Erythroblast (primary cell): ENCODE measurements around the gene TMEM266.

Source experiments
- GATA1 ChIP-seq: IDR thresholded peaks from 2 replicates; pipeline ENCODE4 v1.6.1; 2011; ENCODE audit warnings: low read depth, mild to moderate bottlenecking, control low read depth, low read length, moderate library complexity
- POLR2A ChIP-seq: IDR thresholded peaks from 2 replicates; pipeline ENCODE4 v1.6.1; 2011; ENCODE audit warnings: mild to moderate bottlenecking, low read length

GRCh38 chr15:76061700-76062099 is 1.9 kb downstream of the TMEM266 start:
- no peak for TF ChIP-seq POLR2A
- no peak for TF ChIP-seq GATA1
